ENCODE data around the gene ADCK1. TPM values are rescaled to one million over a fixed set of nuclear protein-coding genes. Genes with fewer than 3 reads are reported as not detected.
"Not testable (repeated sequence)": the region's sequence is repeated elsewhere in the genome, so short reads cannot be mapped to it uniquely, and the experiment has no call there.

ADCK1 gene
- total RNA-seq, 1 donor from 2014 or later, result 2.2 TPM

GRCh38 chr14:77864580-77864979 is 64.7 kb downstream of the ADCK1 start:
- no peak for DNase-seq (ENCODE audit: low read depth in 2 of 2)

GRCh38 chr14:77865455-77865854 is 65.5 kb downstream of the ADCK1 start:
- no peak for DNase-seq (ENCODE audit: low read depth in 2 of 2)

- no peak for DNase-seq (ENCODE audit: low read depth in 2 of 2)
Measured at GRCh38 chr14:77866932-77867331, 67.0 kb downstream of the ADCK1 start.

GRCh38 chr14:77867476-77867875 is 67.6 kb downstream of the ADCK1 start:
- DNase-seq (ENCODE audit: low read depth in 2 of 2), result no peak

GRCh38 chr14:77868552-77869285 is 68.8 kb downstream of the ADCK1 start:
- DNase-seq (ENCODE audit: low read depth in 2 of 2), result no peak

- DNase-seq (ENCODE audit: low read depth in 2 of 2), result no peak
Measured at GRCh38 chr14:77869340-77869739, 69.4 kb downstream of the ADCK1 start.

- DNase-seq (ENCODE audit: low read depth in 2 of 2), result no peak
Measured at GRCh38 chr14:77870646-77871045, 70.7 kb downstream of the ADCK1 start.

- DNase-seq (ENCODE audit: low read depth in 2 of 2), result no peak
Measured at GRCh38 chr14:77872152-77872551, 72.2 kb downstream of the ADCK1 start.

- DNase-seq (ENCODE audit: low read depth in 2 of 2), result no peak
Measured at GRCh38 chr14:77872983-77873382, 73.1 kb downstream of the ADCK1 start.

GRCh38 chr14:77878783-77879182 is 78.9 kb downstream of the ADCK1 start:
- DNase-seq (ENCODE audit: low read depth in 2 of 2), result no peak

GRCh38 chr14:77880056-77880455 is 80.1 kb downstream of the ADCK1 start:
- DNase-seq (ENCODE audit: low read depth in 2 of 2), result no peak

- no peak for DNase-seq (ENCODE audit: low read depth in 2 of 2)
Measured at GRCh38 chr14:77882098-77882497, 82.2 kb downstream of the ADCK1 start.

- no peak for DNase-seq (ENCODE audit: low read depth in 2 of 2)
Measured at GRCh38 chr14:77882636-77883035, 82.7 kb downstream of the ADCK1 start.

- DNase-seq (ENCODE audit: low read depth in 2 of 2), result no peak
Measured at GRCh38 chr14:77883131-77883846, 83.4 kb downstream of the ADCK1 start.

GRCh38 chr14:77883847-77884238 is 83.9 kb downstream of the ADCK1 start:
- DNase-seq (ENCODE audit: low read depth in 2 of 2), result no peak

GRCh38 chr14:77885367-77885766 is 85.5 kb downstream of the ADCK1 start:
- no peak for DNase-seq (ENCODE audit: low read depth in 2 of 2)

GRCh38 chr14:77886010-77886409 is 86.1 kb downstream of the ADCK1 start:
- no peak for DNase-seq (ENCODE audit: low read depth in 2 of 2)

- not testable (repeated sequence) for DNase-seq (ENCODE audit: low read depth in 2 of 2)
Measured at GRCh38 chr14:77888903-77889302, 89.0 kb downstream of the ADCK1 start.

GRCh38 chr14:77889971-77890442 is 90.1 kb downstream of the ADCK1 start:
- peak in 1 of 2 donors; percentile 9 for DNase-seq (ENCODE audit: low read depth in 2 of 2)

GRCh38 chr14:77890873-77891272 is 91.0 kb downstream of the ADCK1 start:
- DNase-seq (ENCODE audit: low read depth in 2 of 2), result no peak

- peak in 1 of 2 donors; percentile 7 for DNase-seq (ENCODE audit: low read depth in 2 of 2)
Measured at GRCh38 chr14:77892381-77892871, 92.5 kb downstream of the ADCK1 start.

GRCh38 chr14:77892890-77893484 is 93.1 kb downstream of the ADCK1 start:
- DNase-seq (ENCODE audit: low read depth in 2 of 2), result no peak
